ENCODE results near the gene C3orf70. TPM values are rescaled to one million over a fixed set of nuclear protein-coding genes. Genes with fewer than 3 reads are reported as not detected.
A peak's percentile ranks its signal among the peaks of the same experiment; 100 is the strongest.

The C3orf70 gene
- total RNA-seq, 4 donors from 2014 or later: 3.6 to 8.5 (median 5.0) TPM

DNA sequence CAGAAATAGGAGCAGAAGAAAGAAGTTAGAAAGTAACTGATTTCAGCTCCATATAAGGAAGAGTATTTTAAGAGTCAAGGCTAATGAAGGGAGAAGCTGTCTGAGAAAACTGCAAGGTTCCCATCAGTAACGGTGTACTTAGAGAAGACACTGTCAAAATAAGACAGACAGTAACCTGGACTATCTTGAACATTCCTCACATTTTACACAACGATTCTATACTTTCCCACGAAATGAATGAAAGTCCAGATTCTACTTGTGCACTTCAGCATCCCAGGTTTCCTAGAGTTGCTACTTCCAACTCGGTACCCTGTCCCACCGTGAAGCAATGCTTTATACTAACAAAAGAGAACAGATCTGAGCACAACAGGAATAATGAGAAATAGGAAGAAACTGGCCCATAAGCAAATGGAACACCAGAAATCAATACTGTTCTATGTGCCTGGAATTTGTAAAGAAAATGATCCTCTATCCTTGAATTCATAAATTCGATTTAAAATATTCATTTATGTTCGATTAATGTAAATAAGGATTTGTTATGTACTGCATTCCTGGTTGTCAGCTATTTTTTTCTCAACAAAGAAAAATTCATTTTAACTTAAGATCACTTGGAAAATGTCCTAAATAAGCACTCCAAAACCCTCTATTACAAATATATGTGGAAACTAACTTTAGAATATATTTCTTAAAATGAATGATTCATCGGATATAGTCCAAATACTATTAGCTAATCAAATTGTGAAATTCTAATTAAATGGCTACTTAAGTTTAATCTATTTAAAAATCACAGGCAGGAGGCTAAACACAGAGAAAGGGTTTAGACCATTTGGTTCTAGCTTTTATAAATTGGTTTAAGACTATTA is 1.5 kb downstream of the C3orf70 start:
- Histone ChIP-seq H3K27ac (peak overlapping the region; percentile 84), H3K36me3 (no peaks in the 10 kb centered on the region), H3K9me3 (no peaks in the 10 kb centered on the region), H3K4me1 (peaks cover 25% of the 10 kb centered on the region), H3K27me3 (peaks cover 14% of the 10 kb centered on the region), H3K4me3 (peak overlapping the region; percentile 75)
- WGBS: 47% methylated on average over 8 of the region's 8 CpGs
- TF ChIP-seq EP300 (IDR thresholded peaks at IDR 0.05) (no peak), POLR2A (IDR thresholded peaks at IDR 0.05) (no peak), POLR2AphosphoS5 (IDR thresholded peaks at IDR 0.05) (no peak)
- TF ChIP-seq, protein P1, sequence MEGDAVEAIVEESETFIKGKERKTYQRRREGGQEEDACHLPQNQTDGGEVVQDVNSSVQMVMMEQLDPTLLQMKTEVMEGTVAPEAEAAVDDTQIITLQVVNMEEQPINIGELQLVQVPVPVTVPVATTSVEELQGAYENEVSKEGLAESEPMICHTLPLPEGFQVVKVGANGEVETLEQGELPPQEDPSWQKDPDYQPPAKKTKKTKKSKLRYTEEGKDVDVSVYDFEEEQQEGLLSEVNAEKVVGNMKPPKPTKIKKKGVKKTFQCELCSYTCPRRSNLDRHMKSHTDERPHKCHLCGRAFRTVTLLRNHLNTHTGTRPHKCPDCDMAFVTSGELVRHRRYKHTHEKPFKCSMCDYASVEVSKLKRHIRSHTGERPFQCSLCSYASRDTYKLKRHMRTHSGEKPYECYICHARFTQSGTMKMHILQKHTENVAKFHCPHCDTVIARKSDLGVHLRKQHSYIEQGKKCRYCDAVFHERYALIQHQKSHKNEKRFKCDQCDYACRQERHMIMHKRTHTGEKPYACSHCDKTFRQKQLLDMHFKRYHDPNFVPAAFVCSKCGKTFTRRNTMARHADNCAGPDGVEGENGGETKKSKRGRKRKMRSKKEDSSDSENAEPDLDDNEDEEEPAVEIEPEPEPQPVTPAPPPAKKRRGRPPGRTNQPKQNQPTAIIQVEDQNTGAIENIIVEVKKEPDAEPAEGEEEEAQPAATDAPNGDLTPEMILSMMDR (IDR thresholded peaks at IDR 0.05): no peak
- DNase-seq (ENCODE audit: low spot score in 2 of 2): no peak

DNA sequence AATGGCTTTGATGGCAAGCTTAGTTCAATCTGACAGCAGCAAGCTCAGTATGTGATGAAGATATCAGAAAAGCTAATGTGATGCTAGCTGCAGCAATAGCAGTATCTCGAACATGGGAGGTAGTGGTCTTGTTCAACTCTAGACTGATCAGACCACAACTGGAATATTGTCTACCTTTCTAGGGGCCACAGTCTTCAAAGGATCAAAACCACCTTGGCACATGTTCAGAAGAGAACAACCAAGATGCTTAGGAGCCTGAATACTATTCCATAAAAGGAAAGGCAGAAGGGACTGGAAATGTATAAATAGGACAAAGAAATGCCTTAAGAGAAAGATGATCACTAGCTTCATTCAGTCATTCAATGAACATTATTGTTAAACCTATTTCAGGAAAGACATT is 2.3 kb downstream of the C3orf70 start:
- WGBS: 82% methylated on average over 1 of the region's 1 CpG
- peaks cover 25% of the 10 kb centered on the region for H3K4me1 ChIP-seq
- H3K36me3 ChIP-seq: no peaks in the 10 kb centered on the region
- H3K4me3 ChIP-seq: no peak overlapping the region
- H3K27me3 ChIP-seq: peaks cover 8% of the 10 kb centered on the region
- no peak overlapping the region for H3K27ac ChIP-seq
- H3K9me3 ChIP-seq: no peaks in the 10 kb centered on the region
- DNase-seq (ENCODE audit: low spot score in 2 of 2): no peak
- TF ChIP-seq POLR2AphosphoS5 (IDR thresholded peaks at IDR 0.05): no peak
- no peak for TF ChIP-seq EP300 (IDR thresholded peaks at IDR 0.05)
- TF ChIP-seq, protein P1 (IDR thresholded peaks at IDR 0.05): no peak

DNA sequence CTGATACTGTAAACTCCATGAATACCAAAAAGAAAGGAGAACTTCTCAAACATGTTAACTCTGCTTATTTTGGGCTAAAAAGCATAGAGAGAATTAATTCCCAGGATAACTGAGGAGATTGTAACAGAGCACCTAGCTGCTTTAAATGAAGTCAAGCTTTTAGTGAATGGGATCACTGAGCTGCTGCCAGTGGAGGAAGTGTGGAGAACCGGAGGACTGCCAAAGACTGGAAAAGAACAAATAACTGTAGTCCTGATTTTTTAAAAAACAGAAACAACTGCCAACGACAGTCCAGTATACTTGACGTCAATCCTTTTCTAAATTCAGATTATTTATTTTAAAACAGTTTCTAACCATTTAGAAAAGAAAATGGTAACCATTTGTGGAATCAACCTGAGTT is 3.3 kb downstream of the C3orf70 start:
- Histone ChIP-seq H3K36me3 (no peaks in the 10 kb centered on the region), H3K9me3 (no peaks in the 10 kb centered on the region), H3K4me3 (no peak overlapping the region), H3K27me3 (peaks cover 8% of the 10 kb centered on the region), H3K27ac (no peak overlapping the region), H3K4me1 (peaks cover 25% of the 10 kb centered on the region)
- no peak for TF ChIP-seq EP300 (IDR thresholded peaks at IDR 0.05)
- TF ChIP-seq POLR2A (IDR thresholded peaks at IDR 0.05): no peak
- TF ChIP-seq, protein P1 (IDR thresholded peaks at IDR 0.05): no peak
- TF ChIP-seq POLR2AphosphoS5 (IDR thresholded peaks at IDR 0.05): no peak
- DNase-seq (ENCODE audit: low spot score in 2 of 2): no peak
- whole genome bisulfite sequencing: 54% methylated on average over 3 of the region's 3 CpGs

DNA sequence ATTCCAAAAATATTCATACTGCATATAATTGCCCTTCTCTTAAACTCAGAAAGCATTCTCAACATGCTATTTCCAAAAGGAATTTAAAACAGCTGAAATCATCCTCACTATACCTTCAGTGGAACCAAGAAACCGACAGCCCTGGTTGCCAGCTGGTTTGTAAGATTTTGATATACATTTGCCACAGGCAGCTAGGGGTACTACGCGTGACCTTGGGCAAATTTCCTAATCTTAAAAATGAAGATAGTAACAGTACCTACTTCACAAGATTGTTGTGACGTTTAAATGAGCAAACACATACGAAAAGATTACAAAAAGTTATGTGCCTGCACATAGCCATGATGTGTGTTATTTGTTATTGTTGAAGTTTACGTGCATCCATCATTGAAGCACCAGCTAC is 7.3 kb downstream of the C3orf70 start:
- no peaks in the 10 kb centered on the region for H3K36me3 ChIP-seq
- H3K4me1 ChIP-seq: no peaks in the 10 kb centered on the region
- no peaks in the 10 kb centered on the region for H3K9me3 ChIP-seq
- 90% methylated on average over 6 of the region's 6 CpGs for WGBS
- H3K27me3 ChIP-seq: peaks cover 6% of the 10 kb centered on the region
- no peak overlapping the region for H3K4me3 ChIP-seq
- no peak for DNase-seq (ENCODE audit: low spot score in 2 of 2)
- no peak overlapping the region for H3K27ac ChIP-seq
- TF ChIP-seq POLR2AphosphoS5 (IDR thresholded peaks at IDR 0.05): no peak
- no peak for TF ChIP-seq EP300 (IDR thresholded peaks at IDR 0.05)
- TF ChIP-seq, protein P1 (IDR thresholded peaks at IDR 0.05): no peak
- TF ChIP-seq POLR2A (IDR thresholded peaks at IDR 0.05): no peak

DNA sequence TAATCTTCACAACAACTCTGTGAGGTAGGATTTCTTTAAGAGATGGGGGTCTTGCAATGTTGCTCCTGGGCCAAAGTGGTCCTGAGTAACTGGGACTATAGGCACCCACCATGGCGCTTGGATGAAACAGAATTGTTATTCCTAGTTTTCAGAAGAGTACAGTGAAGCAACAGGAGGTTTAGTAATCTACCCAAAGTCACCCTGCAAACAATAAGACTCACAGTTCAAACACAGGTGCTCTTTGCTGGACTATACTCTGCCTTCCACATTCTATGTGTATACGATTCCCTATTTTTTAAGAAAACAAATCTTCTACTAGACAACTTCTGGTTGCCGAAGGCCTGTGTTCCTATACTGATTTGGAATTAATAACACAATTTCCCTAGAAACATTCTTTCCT is 8.1 kb downstream of the C3orf70 start:
- Histone ChIP-seq H3K4me3 (no peak overlapping the region), H3K4me1 (no peaks in the 10 kb centered on the region), H3K27me3 (peaks cover 6% of the 10 kb centered on the region), H3K36me3 (no peaks in the 10 kb centered on the region), H3K9me3 (no peaks in the 10 kb centered on the region), H3K27ac (no peak overlapping the region)
- TF ChIP-seq, protein P1 (IDR thresholded peaks at IDR 0.05): no peak
- TF ChIP-seq POLR2A (IDR thresholded peaks at IDR 0.05) (no peak), EP300 (IDR thresholded peaks at IDR 0.05) (no peak), POLR2AphosphoS5 (IDR thresholded peaks at IDR 0.05) (no peak)
- DNase-seq (ENCODE audit: low spot score in 2 of 2): no peak
- WGBS: 97% methylated on average over 3 of the region's 3 CpGs

Data from suprapubic skin (tissue), 4 donors.